WTC11 (cell line): Measurements from ENCODE around the gene STK32C.

Experiments used
- IRF2 ChIP-seq: sonication (generic); formaldehyde crosslinking; IDR thresholded peaks from 2 replicates; pipeline ENCODE4 v1.8.0; 2022; ENCODE audit warnings: low read depth, missing genetic modification reagents, borderline replicate concordance
- TF ChIP-seq, protein P1 (sequence below): sonication (generic); formaldehyde crosslinking; IDR thresholded peaks from 2 replicates; pipeline ENCODE4 v1.8.0; 2023; ENCODE audit warnings: missing genetic modification reagents
- TF ChIP-seq, protein P2 (sequence below): fragments of 200-600 bp; IDR thresholded peaks from 2 replicates; pipeline ENCODE4 v1.8.0; 2022; ENCODE audit warnings: antibody characterized with exemption
- TF ChIP-seq, protein P3 (sequence below): fragments of 250-450 bp; sonication (Bioruptor Pico); IDR thresholded peaks from 2 replicates; pipeline ENCODE4 v1.8.0; 2021; ENCODE audit warnings: mild to moderate bottlenecking
- TF ChIP-seq, protein P4 (sequence below): sonication (generic); formaldehyde crosslinking; IDR thresholded peaks from 2 replicates; pipeline ENCODE4 v1.8.0; 2022; ENCODE audit warnings: mild to moderate bottlenecking, missing genetic modification reagents

DNA sequence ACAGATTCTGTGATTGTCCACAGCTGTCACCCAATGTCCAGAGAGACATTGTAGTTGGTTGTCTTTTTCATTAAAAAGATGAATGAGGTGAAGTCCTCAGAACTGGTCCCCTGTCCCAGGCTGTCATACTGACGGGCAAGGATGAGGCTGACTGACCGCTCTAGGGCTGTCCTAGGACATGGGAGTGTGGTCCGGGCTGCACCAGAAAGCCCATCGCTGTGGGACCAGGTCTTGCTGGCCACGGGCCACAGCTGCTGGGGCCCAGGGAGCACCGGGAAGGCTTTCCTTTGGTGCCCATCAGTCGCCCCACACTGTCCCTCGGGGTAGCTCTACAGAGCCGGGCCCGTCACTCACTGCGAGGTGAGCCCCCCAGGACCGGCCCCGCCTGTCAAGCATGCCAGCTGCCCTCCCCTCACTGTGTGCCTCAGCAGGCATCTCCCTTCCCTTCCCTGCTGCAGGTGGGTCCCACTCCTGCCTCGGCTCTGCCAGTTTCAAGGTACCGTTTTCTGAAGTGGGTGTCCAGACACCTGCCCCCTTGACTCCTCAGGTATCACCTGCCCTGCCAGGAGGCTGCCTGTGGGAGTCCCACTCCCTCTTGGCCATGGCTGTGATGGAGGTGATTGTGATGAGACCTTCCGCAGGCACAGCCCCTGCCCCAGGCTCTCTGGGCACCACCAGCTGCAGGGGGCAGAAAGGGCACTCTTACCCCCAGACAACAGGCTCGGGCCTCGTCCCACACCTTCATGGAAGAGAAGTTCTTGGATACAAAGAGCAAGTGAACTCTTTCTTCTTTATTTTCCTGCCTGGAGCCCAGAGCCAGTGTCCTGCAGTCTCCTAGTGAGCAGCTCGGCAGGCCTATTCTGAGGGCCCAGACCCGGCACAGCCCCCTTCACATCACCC is 46.0 kb upstream of the STK32C start:
- TF ChIP-seq, protein P1, sequence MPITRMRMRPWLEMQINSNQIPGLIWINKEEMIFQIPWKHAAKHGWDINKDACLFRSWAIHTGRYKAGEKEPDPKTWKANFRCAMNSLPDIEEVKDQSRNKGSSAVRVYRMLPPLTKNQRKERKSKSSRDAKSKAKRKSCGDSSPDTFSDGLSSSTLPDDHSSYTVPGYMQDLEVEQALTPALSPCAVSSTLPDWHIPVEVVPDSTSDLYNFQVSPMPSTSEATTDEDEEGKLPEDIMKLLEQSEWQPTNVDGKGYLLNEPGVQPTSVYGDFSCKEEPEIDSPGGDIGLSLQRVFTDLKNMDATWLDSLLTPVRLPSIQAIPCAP (CRISPR knock-in tag): no peak
- TF ChIP-seq, protein P2, sequence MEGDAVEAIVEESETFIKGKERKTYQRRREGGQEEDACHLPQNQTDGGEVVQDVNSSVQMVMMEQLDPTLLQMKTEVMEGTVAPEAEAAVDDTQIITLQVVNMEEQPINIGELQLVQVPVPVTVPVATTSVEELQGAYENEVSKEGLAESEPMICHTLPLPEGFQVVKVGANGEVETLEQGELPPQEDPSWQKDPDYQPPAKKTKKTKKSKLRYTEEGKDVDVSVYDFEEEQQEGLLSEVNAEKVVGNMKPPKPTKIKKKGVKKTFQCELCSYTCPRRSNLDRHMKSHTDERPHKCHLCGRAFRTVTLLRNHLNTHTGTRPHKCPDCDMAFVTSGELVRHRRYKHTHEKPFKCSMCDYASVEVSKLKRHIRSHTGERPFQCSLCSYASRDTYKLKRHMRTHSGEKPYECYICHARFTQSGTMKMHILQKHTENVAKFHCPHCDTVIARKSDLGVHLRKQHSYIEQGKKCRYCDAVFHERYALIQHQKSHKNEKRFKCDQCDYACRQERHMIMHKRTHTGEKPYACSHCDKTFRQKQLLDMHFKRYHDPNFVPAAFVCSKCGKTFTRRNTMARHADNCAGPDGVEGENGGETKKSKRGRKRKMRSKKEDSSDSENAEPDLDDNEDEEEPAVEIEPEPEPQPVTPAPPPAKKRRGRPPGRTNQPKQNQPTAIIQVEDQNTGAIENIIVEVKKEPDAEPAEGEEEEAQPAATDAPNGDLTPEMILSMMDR: no peak
- TF ChIP-seq, protein P3, sequence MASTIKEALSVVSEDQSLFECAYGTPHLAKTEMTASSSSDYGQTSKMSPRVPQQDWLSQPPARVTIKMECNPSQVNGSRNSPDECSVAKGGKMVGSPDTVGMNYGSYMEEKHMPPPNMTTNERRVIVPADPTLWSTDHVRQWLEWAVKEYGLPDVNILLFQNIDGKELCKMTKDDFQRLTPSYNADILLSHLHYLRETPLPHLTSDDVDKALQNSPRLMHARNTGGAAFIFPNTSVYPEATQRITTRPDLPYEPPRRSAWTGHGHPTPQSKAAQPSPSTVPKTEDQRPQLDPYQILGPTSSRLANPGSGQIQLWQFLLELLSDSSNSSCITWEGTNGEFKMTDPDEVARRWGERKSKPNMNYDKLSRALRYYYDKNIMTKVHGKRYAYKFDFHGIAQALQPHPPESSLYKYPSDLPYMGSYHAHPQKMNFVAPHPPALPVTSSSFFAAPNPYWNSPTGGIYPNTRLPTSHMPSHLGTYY (CRISPR knock-in tag): no peak
- TF ChIP-seq IRF2: no peak
- TF ChIP-seq, protein P4, sequence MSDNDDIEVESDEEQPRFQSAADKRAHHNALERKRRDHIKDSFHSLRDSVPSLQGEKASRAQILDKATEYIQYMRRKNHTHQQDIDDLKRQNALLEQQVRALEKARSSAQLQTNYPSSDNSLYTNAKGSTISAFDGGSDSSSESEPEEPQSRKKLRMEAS (CRISPR knock-in tag): no peak
